Liver (tissue), 9 donors: ENCODE measurements around the gene ANKEF1. TPM values are rescaled to one million over a fixed set of nuclear protein-coding genes. Genes with fewer than 3 reads are reported as not detected.

Source experiments
- DNase-seq: peaks from one replicate; pipeline ENCODE4 v3.0.0-alpha.2; 2017; ENCODE audit warnings: low spot score
- H3K27ac ChIP-seq, 2 donors: one replicate each; pipeline ENCODE4 v1.7.0; 2013; ENCODE audit warnings: inconsistent platforms in 2 of 2, low read length in 2 of 2, control low read depth in 1 of 2, low read depth in 1 of 2, mild to moderate bottlenecking in 1 of 2
- H3K27me3 ChIP-seq, 4 donors: one replicate each; pipeline versions ENCODE4 v1.6.1 to v1.7.0; 2013; ENCODE audit warnings: low read length in 3 of 4, inconsistent platforms in 1 of 4, mild to moderate bottlenecking in 1 of 4, moderate library complexity in 1 of 4; ENCODE audit not compliant: control insufficient read depth in 4 of 4, insufficient read depth in 4 of 4
- H3K36me3 ChIP-seq, 4 donors: one replicate each; pipeline versions ENCODE4 v1.6.1 to v1.7.0; 2013; ENCODE audit warnings: low read length in 3 of 4, mild to moderate bottlenecking in 3 of 4, low read depth in 1 of 4, moderate library complexity in 1 of 4; ENCODE audit not compliant: control insufficient read depth in 4 of 4, insufficient read depth in 3 of 4
- H3K4me1 ChIP-seq, 4 donors: one replicate each; pipeline versions ENCODE4 v1.6.1 to v1.7.0; 2013; ENCODE audit warnings: low read length in 3 of 4, mild to moderate bottlenecking in 3 of 4, moderate library complexity in 1 of 4; ENCODE audit not compliant: control insufficient read depth in 4 of 4, insufficient read depth in 4 of 4
- H3K4me3 ChIP-seq, 3 donors: one replicate each; pipeline versions ENCODE4 v1.6.1 to v1.7.0; 2013; ENCODE audit warnings: low read length in 3 of 3, control low read depth in 1 of 3, low read depth in 1 of 3, mild to moderate bottlenecking in 1 of 3
- H3K9ac ChIP-seq, 2 donors: one replicate each; pipeline ENCODE4 v1.7.0; 2013; ENCODE audit warnings: low read length in 2 of 2, mild to moderate bottlenecking in 2 of 2, moderate library complexity in 2 of 2, control low read depth in 1 of 2, low read depth in 1 of 2
- H3K9me3 ChIP-seq, 4 donors: one replicate each; pipeline versions ENCODE4 v1.6.1 to v1.7.0; 2013; ENCODE audit warnings: low read length in 3 of 4; ENCODE audit not compliant: control insufficient read depth in 4 of 4
- EGR1 ChIP-seq, 2 donors: IDR thresholded peaks; 2 replicates each; pipeline ENCODE4 v1.6.1; 2016 to 2018; ENCODE audit warnings: antibody characterized with exemption in 2 of 2, low read depth in 2 of 2
- FOXA1 ChIP-seq: IDR thresholded peaks from 2 replicates; pipeline ENCODE4 v1.6.1; 2016; ENCODE audit warnings: antibody characterized with exemption
- FOXA2 ChIP-seq: IDR thresholded peaks from 2 replicates; pipeline ENCODE4 v1.6.1; 2016; ENCODE audit warnings: antibody characterized with exemption
- GABPA ChIP-seq, 2 donors: IDR thresholded peaks in 1 of 2; conservative IDR thresholded peaks in 1 of 2; 2 replicates each; pipeline ENCODE4 v1.6.1; 2016; ENCODE audit warnings: antibody characterized with exemption in 2 of 2, mild to moderate bottlenecking in 1 of 2, moderate library complexity in 1 of 2
- HNF4A ChIP-seq, 2 donors: conservative IDR thresholded peaks; 2 replicates each; pipeline ENCODE4 v1.6.1; 2016; ENCODE audit warnings: antibody characterized with exemption in 2 of 2, mild to moderate bottlenecking in 2 of 2
- HNF4G ChIP-seq: IDR thresholded peaks from 2 replicates; pipeline ENCODE4 v1.6.1; 2016; ENCODE audit warnings: antibody characterized with exemption
- JUND ChIP-seq, 2 donors: IDR thresholded peaks; 2 replicates each; pipeline ENCODE4 v1.6.1; 2016; ENCODE audit warnings: antibody characterized with exemption in 2 of 2
- NR2F2 ChIP-seq: IDR thresholded peaks from 2 replicates; pipeline ENCODE4 v1.6.1; 2016; ENCODE audit warnings: antibody characterized with exemption
- RAD21 ChIP-seq, 2 donors: IDR thresholded peaks; 2 replicates each; pipeline ENCODE4 v1.6.1; 2016; ENCODE audit warnings: antibody characterized with exemption in 2 of 2, mild to moderate bottlenecking in 2 of 2
- SP1 ChIP-seq: IDR thresholded peaks from 2 replicates; pipeline ENCODE4 v1.6.1; 2018; ENCODE audit warnings: antibody characterized with exemption, mild to moderate bottlenecking
- TAF1 ChIP-seq: conservative IDR thresholded peaks from 2 replicates; pipeline ENCODE4 v1.6.1; 2016; ENCODE audit warnings: antibody characterized with exemption, mild to moderate bottlenecking
- YY1 ChIP-seq: IDR thresholded peaks from 2 replicates; pipeline ENCODE4 v1.6.1; 2016; ENCODE audit warnings: antibody characterized with exemption, mild to moderate bottlenecking
- WGBS: extraction: QIAGEN DNeasy Blood & Tissue Kit; methylation state at CpG from one replicate; pipeline ENCODE4 v1.1.7; 2013; 5-methylcytosine and 5-hydroxymethylcytosine counted together
- polyA plus RNA-seq, 2 donors: library from polyadenylated mRNA; stranded (reverse) in 1 of 2; unstranded in 1 of 2; fragments of 200-250 nt in 1 of 2; fragments of >200 nt in 1 of 2; fragmentation: Nextera tagmentation in 1 of 2; extraction: Ambion mirVana in 1 of 2; gene quantifications; one replicate each; pipeline versions ENCODE4 v1.2.1 to v1.2.3, GENCODE V29; 2013 to 2015
- total RNA-seq, 2 donors: library from RNA; depleted of rRNA; stranded (reverse); fragments of >200 nt; gene quantifications; one replicate each; pipeline ENCODE4 v1.2.3, GENCODE V29; 2014
- TF ChIP-seq, protein P1 (sequence below): fragments of 150-350 bp; IDR thresholded peaks from 2 replicates; pipeline ENCODE4 v1.5.1; 2017; ENCODE audit warnings: improper control_type of control experiment, low read depth, low read length; ENCODE audit not compliant: missing input control
- TF ChIP-seq, protein P2 (sequence below): IDR thresholded peaks from 2 replicates; pipeline ENCODE4 v1.6.1; 2016; ENCODE audit warnings: antibody characterized with exemption
- TF ChIP-seq, protein P3 (sequence below): IDR thresholded peaks from 2 replicates; pipeline ENCODE4 v1.6.1; 2016; ENCODE audit warnings: antibody characterized with exemption, mild to moderate bottlenecking
- TF ChIP-seq, protein P4 (sequence below): IDR thresholded peaks from 2 replicates; pipeline ENCODE4 v1.6.1; 2016; ENCODE audit warnings: antibody characterized with exemption
- TF ChIP-seq, protein P5 (sequence below): IDR thresholded peaks from 2 replicates; pipeline ENCODE4 v1.6.1; 2016; ENCODE audit warnings: antibody characterized with exemption
- donor health status: healthy.
- donor health status: healthy.
- donor health status: healthy.
- donor health status: healthy.
- donor health status: healthy.

Gene ANKEF1
- total and polyA plus RNA-seq, 4 donors: 1.6 to 5.1 (median 2.6) TPM

DNA sequence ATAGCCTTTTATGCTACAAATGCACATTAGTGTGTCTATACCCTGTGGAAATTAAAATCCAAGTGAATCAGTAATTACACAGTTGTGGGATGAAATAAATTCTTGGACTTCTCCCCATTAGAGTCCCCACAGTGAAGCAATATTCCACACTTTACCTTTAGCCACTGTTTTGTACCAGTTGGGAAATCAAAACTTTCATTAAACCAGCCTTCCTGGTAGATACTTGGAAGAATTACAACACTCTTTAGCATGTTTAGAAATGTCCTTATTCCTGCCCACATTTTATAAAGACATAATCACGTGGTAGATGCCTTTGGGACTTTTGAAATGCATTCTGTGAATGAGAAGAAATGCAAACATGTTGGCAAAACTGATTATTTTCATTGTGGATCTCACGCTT lies 49.0 kb upstream of the ANKEF1 start:
- no peak overlapping the region for H3K4me3 ChIP-seq
- no peak for TF ChIP-seq NR2F2
- no peak for TF ChIP-seq EGR1 (IDR thresholded peaks at IDR 0.05; ENCODE audit: low read depth in 2 of 2)
- no peak for TF ChIP-seq FOXA1
- TF ChIP-seq, protein P1, sequence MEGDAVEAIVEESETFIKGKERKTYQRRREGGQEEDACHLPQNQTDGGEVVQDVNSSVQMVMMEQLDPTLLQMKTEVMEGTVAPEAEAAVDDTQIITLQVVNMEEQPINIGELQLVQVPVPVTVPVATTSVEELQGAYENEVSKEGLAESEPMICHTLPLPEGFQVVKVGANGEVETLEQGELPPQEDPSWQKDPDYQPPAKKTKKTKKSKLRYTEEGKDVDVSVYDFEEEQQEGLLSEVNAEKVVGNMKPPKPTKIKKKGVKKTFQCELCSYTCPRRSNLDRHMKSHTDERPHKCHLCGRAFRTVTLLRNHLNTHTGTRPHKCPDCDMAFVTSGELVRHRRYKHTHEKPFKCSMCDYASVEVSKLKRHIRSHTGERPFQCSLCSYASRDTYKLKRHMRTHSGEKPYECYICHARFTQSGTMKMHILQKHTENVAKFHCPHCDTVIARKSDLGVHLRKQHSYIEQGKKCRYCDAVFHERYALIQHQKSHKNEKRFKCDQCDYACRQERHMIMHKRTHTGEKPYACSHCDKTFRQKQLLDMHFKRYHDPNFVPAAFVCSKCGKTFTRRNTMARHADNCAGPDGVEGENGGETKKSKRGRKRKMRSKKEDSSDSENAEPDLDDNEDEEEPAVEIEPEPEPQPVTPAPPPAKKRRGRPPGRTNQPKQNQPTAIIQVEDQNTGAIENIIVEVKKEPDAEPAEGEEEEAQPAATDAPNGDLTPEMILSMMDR: no peak
- no peak for TF ChIP-seq YY1
- no peak for TF ChIP-seq SP1
- no peak for TF ChIP-seq TAF1
- no peak for TF ChIP-seq GABPA (IDR thresholded peaks at IDR 0.05 in 1 of 2, conservative IDR thresholded peaks at IDR 0.05 in 1 of 2)
- no peak for TF ChIP-seq FOXA2
- TF ChIP-seq, protein P2, sequence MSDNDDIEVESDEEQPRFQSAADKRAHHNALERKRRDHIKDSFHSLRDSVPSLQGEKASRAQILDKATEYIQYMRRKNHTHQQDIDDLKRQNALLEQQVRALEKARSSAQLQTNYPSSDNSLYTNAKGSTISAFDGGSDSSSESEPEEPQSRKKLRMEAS: no peak
- no peak for TF ChIP-seq HNF4G
- TF ChIP-seq, protein P3, sequence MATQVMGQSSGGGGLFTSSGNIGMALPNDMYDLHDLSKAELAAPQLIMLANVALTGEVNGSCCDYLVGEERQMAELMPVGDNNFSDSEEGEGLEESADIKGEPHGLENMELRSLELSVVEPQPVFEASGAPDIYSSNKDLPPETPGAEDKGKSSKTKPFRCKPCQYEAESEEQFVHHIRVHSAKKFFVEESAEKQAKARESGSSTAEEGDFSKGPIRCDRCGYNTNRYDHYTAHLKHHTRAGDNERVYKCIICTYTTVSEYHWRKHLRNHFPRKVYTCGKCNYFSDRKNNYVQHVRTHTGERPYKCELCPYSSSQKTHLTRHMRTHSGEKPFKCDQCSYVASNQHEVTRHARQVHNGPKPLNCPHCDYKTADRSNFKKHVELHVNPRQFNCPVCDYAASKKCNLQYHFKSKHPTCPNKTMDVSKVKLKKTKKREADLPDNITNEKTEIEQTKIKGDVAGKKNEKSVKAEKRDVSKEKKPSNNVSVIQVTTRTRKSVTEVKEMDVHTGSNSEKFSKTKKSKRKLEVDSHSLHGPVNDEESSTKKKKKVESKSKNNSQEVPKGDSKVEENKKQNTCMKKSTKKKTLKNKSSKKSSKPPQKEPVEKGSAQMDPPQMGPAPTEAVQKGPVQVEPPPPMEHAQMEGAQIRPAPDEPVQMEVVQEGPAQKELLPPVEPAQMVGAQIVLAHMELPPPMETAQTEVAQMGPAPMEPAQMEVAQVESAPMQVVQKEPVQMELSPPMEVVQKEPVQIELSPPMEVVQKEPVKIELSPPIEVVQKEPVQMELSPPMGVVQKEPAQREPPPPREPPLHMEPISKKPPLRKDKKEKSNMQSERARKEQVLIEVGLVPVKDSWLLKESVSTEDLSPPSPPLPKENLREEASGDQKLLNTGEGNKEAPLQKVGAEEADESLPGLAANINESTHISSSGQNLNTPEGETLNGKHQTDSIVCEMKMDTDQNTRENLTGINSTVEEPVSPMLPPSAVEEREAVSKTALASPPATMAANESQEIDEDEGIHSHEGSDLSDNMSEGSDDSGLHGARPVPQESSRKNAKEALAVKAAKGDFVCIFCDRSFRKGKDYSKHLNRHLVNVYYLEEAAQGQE: no peak
- no peak for TF ChIP-seq RAD21 (IDR thresholded peaks at IDR 0.05)
- no peak for TF ChIP-seq HNF4A (conservative IDR thresholded peaks at IDR 0.05)
- TF ChIP-seq, protein P4, sequence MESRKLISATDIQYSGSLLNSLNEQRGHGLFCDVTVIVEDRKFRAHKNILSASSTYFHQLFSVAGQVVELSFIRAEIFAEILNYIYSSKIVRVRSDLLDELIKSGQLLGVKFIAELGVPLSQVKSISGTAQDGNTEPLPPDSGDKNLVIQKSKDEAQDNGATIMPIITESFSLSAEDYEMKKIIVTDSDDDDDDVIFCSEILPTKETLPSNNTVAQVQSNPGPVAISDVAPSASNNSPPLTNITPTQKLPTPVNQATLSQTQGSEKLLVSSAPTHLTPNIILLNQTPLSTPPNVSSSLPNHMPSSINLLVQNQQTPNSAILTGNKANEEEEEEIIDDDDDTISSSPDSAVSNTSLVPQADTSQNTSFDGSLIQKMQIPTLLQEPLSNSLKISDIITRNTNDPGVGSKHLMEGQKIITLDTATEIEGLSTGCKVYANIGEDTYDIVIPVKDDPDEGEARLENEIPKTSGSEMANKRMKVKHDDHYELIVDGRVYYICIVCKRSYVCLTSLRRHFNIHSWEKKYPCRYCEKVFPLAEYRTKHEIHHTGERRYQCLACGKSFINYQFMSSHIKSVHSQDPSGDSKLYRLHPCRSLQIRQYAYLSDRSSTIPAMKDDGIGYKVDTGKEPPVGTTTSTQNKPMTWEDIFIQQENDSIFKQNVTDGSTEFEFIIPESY: no peak
- no peak for TF ChIP-seq JUND (IDR thresholded peaks at IDR 0.05)

DNA sequence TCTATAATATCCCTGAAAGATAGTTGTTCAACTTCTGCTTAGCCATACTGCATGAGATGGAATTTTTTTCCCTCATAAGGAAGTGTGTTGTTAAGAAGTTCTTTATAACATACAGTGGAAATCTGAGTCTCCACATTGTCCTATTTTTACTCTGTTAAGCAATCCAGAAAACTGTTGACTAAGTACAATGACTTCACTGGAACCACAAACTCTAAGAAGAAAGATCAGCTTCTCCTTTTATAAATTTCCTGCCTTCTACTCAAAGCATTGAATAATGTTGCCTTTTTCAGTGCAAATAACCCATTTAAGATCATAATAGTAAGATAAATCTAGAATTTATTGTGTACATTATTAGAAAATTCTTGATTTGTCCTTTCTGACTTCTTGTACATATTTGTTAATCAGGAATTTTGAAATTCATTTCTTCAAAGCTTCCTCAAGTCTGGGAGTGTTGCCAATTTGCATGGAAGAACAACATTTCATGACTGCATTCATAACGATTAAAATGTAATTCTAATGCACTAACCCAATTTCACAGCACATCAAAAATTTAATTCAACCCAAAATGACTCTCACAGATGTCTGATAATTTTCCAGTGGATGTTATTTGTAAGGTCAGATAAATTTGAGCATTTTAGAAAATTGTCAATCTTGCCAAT lies 45.6 kb upstream of the ANKEF1 start:
- no peaks in the 10 kb centered on the region for H3K9me3 ChIP-seq
- no peak overlapping the region for H3K27ac ChIP-seq
- H3K4me1 ChIP-seq: no peaks in the 10 kb centered on the region
- H3K9ac ChIP-seq: no peak overlapping the region
- TF ChIP-seq FOXA1 (no peak), YY1 (no peak), HNF4G (no peak), NR2F2 (no peak), JUND (IDR thresholded peaks at IDR 0.05) (no peak), TAF1 (no peak), FOXA2 (no peak), HNF4A (conservative IDR thresholded peaks at IDR 0.05) (no peak)
- TF ChIP-seq, protein P5, sequence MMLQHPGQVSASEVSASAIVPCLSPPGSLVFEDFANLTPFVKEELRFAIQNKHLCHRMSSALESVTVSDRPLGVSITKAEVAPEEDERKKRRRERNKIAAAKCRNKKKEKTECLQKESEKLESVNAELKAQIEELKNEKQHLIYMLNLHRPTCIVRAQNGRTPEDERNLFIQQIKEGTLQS: no peak
- TF ChIP-seq, protein P3: no peak
- TF ChIP-seq, protein P1: no peak
- DNase-seq: no peak
- no peak overlapping the region for H3K4me3 ChIP-seq
- no peaks in the 10 kb centered on the region for H3K27me3 ChIP-seq
- no peaks in the 10 kb centered on the region for H3K36me3 ChIP-seq
- WGBS: 50% methylated on average over 1 of the region's 1 CpG

More for the DNA sequence above, 49.0 kb upstream of the ANKEF1 start:
- Histone ChIP-seq H3K36me3 (no peaks in the 10 kb centered on the region), H3K9me3 (no peaks in the 10 kb centered on the region), H3K27me3 (no peaks in the 10 kb centered on the region), H3K27ac (no peak overlapping the region), H3K4me1 (no peaks in the 10 kb centered on the region), H3K9ac (no peak overlapping the region)
- 64% methylated on average over 2 of the region's 2 CpGs for WGBS
- DNase-seq: no peak
